ENCODE data around the gene ATXN10. TPM values are rescaled to one million over a fixed set of nuclear protein-coding genes. Genes with fewer than 3 reads are reported as not detected.

Gene ATXN10
- total RNA-seq, 4 donors from 2014 or later = 78.5 to 152 (median 113) TPM

DNA sequence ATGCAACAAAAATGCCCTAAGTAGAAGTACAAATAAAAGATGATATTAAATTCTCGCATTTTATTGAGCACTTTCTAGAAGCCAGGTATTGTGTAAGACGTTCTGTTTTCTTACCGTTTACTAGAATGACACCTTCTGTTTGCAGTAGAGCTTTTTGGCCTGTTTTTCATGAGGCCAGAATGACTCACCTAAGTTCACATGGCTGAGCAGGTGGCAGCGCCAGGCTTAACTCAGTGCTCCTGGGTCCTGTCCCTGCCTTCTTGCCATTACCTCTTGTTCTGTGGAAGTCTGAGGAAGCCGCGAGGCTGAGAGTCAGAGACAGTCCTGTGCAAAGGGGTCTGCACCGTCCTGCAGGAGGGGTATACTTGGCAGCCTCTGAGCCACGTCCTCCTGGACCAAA is 113.8 kb downstream of the ATXN10 start:
- ATAC-seq = no peak
- Histone ChIP-seq H3K4me1 (peaks cover 4 to 67% (median 14%) of the 10 kb centered on the region in 3 donors), H3K36me3 (no peaks in the 10 kb centered on the region), H3K27ac (no peak overlapping the region), H3K27me3 (no peaks in the 10 kb centered on the region), H3K9me3 (no peaks in the 10 kb centered on the region), H3K4me3 (no peak overlapping the region)
- no peak for TF ChIP-seq EP300 (IDR thresholded peaks at IDR 0.05)
- TF ChIP-seq, protein P1, sequence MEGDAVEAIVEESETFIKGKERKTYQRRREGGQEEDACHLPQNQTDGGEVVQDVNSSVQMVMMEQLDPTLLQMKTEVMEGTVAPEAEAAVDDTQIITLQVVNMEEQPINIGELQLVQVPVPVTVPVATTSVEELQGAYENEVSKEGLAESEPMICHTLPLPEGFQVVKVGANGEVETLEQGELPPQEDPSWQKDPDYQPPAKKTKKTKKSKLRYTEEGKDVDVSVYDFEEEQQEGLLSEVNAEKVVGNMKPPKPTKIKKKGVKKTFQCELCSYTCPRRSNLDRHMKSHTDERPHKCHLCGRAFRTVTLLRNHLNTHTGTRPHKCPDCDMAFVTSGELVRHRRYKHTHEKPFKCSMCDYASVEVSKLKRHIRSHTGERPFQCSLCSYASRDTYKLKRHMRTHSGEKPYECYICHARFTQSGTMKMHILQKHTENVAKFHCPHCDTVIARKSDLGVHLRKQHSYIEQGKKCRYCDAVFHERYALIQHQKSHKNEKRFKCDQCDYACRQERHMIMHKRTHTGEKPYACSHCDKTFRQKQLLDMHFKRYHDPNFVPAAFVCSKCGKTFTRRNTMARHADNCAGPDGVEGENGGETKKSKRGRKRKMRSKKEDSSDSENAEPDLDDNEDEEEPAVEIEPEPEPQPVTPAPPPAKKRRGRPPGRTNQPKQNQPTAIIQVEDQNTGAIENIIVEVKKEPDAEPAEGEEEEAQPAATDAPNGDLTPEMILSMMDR (IDR thresholded peaks at IDR 0.05) = no peak
- no peak for TF ChIP-seq POLR2A (IDR thresholded peaks at IDR 0.05)
- no peak for TF ChIP-seq POLR2AphosphoS5 (IDR thresholded peaks at IDR 0.05)
- 57 to 76% methylated on average over 3 to 7 of the region's 8 CpGs for WGBS, 2 donors (ENCODE audit: low coverage in 1 of 2)

DNA sequence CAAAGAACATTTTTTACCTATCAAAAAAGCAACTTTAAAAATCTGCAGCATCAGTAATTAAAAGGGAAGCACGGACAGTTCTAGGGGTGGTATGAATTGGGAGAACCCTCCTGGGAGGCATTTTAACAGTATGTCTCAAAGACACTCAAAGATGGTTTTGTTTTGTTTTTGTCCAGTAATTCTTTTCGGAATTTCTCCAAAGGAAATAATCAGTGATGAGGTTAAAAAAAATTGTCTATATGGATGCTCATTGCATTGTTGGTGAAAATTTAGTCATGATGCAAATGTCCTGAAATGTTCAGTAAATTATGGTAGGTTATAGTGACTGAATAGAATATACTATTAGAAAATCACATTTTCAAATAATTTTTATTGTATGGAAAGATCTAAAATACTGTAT is 115.1 kb downstream of the ATXN10 start:
- H3K36me3 ChIP-seq = no peaks in the 10 kb centered on the region
- no peak overlapping the region for H3K27ac ChIP-seq
- TF ChIP-seq POLR2AphosphoS5 (IDR thresholded peaks at IDR 0.05) (no peak), POLR2A (IDR thresholded peaks at IDR 0.05) (no peak), EP300 (IDR thresholded peaks at IDR 0.05) (no peak)
- TF ChIP-seq, protein P1 (IDR thresholded peaks at IDR 0.05) = no peak
- no peak overlapping the region for H3K4me3 ChIP-seq
- ATAC-seq = no peak
- peaks cover 4 to 61% (median 14%) of the 10 kb centered on the region in 3 donors for H3K4me1 ChIP-seq
- 62 to 64% methylated on average over 2 of the region's 2 CpGs for WGBS, 2 donors (ENCODE audit: low coverage in 1 of 2)
- no peaks in the 10 kb centered on the region for H3K9me3 ChIP-seq
- H3K27me3 ChIP-seq = no peaks in the 10 kb centered on the region

DNA sequence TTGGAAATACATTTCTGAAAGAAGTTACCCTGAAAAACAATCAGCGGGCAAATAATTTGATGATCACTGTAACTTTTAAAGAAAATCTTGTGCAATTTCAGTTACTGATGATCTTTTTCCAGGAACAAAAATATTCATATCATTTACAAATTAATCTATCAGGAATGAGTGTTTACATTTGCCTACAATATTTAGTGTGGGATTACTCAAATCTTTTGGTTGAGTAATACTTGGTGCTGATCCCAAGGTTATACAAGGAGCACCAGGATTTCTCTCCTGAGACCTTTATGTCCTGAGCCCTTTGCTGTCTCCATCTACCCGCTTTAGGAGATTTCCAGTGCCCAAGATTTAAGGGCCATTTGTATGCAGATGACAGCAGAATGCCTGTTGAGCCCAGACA is 116.1 kb downstream of the ATXN10 start:
- Histone ChIP-seq H3K4me1 (peaks cover 4 to 61% (median 14%) of the 10 kb centered on the region in 3 donors), H3K4me3 (no peak overlapping the region), H3K36me3 (no peaks in the 10 kb centered on the region), H3K27me3 (no peaks in the 10 kb centered on the region), H3K9me3 (no peaks in the 10 kb centered on the region), H3K27ac (no peak overlapping the region)
- TF ChIP-seq POLR2A (IDR thresholded peaks at IDR 0.05) (no peak), POLR2AphosphoS5 (IDR thresholded peaks at IDR 0.05) (peak; percentile 66)
- ATAC-seq = peak; percentile 77
- 61 to 72% methylated on average over 2 of the region's 2 CpGs for WGBS, 2 donors (ENCODE audit: low coverage in 1 of 2)

DNA sequence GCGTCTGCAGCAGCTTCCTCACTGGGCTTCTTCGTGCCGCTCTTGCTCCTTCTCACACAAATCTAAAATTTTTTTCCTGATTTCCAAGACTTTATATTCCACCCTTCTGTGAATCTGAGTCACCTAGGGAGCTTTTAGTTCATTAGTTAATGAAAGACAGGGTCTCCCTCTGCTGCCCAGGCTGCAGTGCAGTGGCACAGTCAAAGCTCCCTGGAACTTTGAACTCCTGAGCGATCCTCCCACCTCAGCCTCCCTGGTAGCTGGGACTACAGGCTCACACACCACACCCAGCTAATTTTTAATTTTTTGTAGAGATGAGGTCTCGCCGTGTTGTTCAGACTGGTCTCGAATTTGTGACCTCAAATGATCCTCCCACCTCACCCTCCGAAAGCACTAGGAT is 116.9 kb downstream of the ATXN10 start:
- H3K9me3 ChIP-seq = no peaks in the 10 kb centered on the region
- WGBS, 2 donors (ENCODE audit: low coverage in 1 of 2) = 97 to 100% methylated on average over 3 to 4 of the region's 8 CpGs
- no peaks in the 10 kb centered on the region for H3K27me3 ChIP-seq
- no peak overlapping the region for H3K4me3 ChIP-seq
- no peak for ATAC-seq
- peaks cover 4 to 54% (median 14%) of the 10 kb centered on the region in 3 donors for H3K4me1 ChIP-seq
- no peak overlapping the region for H3K27ac ChIP-seq
- H3K36me3 ChIP-seq = peaks cover 0 to 5% of the 10 kb centered on the region in 2 donors
- no peak for TF ChIP-seq POLR2AphosphoS5 (IDR thresholded peaks at IDR 0.05)
- no peak for TF ChIP-seq EP300 (IDR thresholded peaks at IDR 0.05)
- TF ChIP-seq POLR2A (IDR thresholded peaks at IDR 0.05) = no peak
- TF ChIP-seq, protein P1 (IDR thresholded peaks at IDR 0.05) = no peak

DNA sequence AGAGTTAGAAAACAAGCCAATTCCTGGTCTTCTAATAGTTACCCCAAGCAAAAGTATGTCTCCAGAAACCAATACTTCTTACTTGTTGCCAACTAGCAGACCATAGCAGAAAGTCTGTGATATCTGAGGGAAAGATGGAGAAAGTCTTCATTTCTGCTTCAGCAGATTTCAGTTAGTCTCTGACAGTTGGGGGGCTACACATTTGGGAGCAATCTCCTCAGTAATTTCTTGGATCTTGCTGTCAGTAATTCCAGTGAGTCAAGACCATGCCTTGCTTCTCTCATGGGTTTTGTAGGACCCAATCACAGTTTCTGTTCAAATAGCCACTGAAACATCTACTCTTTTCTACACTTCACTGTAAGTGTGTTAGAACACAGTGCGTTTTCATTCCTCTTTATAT is 118.8 kb downstream of the ATXN10 start:
- ATAC-seq = no peak
- Histone ChIP-seq H3K4me3 (no peak overlapping the region), H3K4me1 (peaks cover 0 to 35% (median 6%) of the 10 kb centered on the region in 3 donors)

More for the DNA sequence above, 118.8 kb downstream of the ATXN10 start:
- Histone ChIP-seq H3K9me3 (peaks cover 0 to 10% (median 0%) of the 10 kb centered on the region in 3 donors), H3K36me3 (peaks cover 0 to 16% of the 10 kb centered on the region in 2 donors), H3K27ac (no peak overlapping the region), H3K27me3 (no peaks in the 10 kb centered on the region)
- TF ChIP-seq POLR2A (IDR thresholded peaks at IDR 0.05) (no peak), POLR2AphosphoS5 (IDR thresholded peaks at IDR 0.05) (no peak), EP300 (IDR thresholded peaks at IDR 0.05) (no peak)
- TF ChIP-seq, protein P1 (IDR thresholded peaks at IDR 0.05) = no peak
- 83 to 93% methylated on average over 1 of the region's 1 CpG for WGBS, 2 donors (ENCODE audit: low coverage in 1 of 2)

Data from gastroesophageal sphincter (tissue), 4 donors.